Neural progenitor cell (in vitro differentiated cells): ENCODE data around the gene DLGAP4. TPM values are rescaled to one million over a fixed set of nuclear protein-coding genes. Genes with fewer than 3 reads are reported as not detected.

Experiments
- DNase-seq: peaks from one replicate; pipeline ENCODE4 v3.0.0-alpha.2; 2016; ENCODE audit warnings: low spot score
- H2AFZ ChIP-seq: fragments of 200-600 bp; sonication (generic); replicated peaks from 2 replicates; pipeline ENCODE4 v1.6.1; 2016; ENCODE audit warnings: antibody characterized with exemption
- H3F3A ChIP-seq: fragments of 200-600 bp; sonication (generic); 2 replicates; pipeline ENCODE4 v1.6.1; 2016; ENCODE audit warnings: antibody characterized with exemption, low read depth
- H3K27ac ChIP-seq: fragments of 200-600 bp; sonication (generic); 2 replicates; pipeline ENCODE4 v1.5.1; 2016; ENCODE audit warnings: mild to moderate bottlenecking
- H3K27me3 ChIP-seq: fragments of 200-600 bp; sonication (generic); 2 replicates; pipeline ENCODE4 v1.6.1; 2016; ENCODE audit warnings: mild to moderate bottlenecking, moderate library complexity
- H3K36me3 ChIP-seq: fragments of 200-600 bp; sonication (generic); 2 replicates; pipeline ENCODE4 v1.5.1; 2016
- H3K4me1 ChIP-seq: fragments of 200-600 bp; sonication (generic); 2 replicates; pipeline ENCODE4 v1.6.1; 2016; ENCODE audit warnings: mixed run types
- H3K4me2 ChIP-seq: fragments of 200-600 bp; sonication (generic); 2 replicates; pipeline ENCODE4 v1.6.1; 2016
- H3K4me3 ChIP-seq: fragments of 200-600 bp; sonication (generic); 2 replicates; pipeline ENCODE4 v1.5.1; 2016
- H3K79me2 ChIP-seq: fragments of 200-600 bp; sonication (generic); 2 replicates; pipeline ENCODE4 v1.6.1; 2016; ENCODE audit warnings: low read depth
- H3K9ac ChIP-seq: fragments of 200-600 bp; sonication (generic); 2 replicates; pipeline ENCODE4 v1.6.1; 2016
- H3K9me3 ChIP-seq: fragments of 200-600 bp; sonication (generic); 2 replicates; pipeline ENCODE4 v1.5.1; 2016; ENCODE audit warnings: low read depth
- H4K20me1 ChIP-seq: fragments of 200-600 bp; sonication (generic); 2 replicates; pipeline ENCODE4 v1.6.1; 2016; ENCODE audit warnings: low read depth
- H3K27ac Mint-ChIP-seq: 3 replicates; pipeline ENCODE4 v1.8.0; 2021; ENCODE audit warnings: mixed read lengths
- H3K27me3 Mint-ChIP-seq: 2 replicates; pipeline ENCODE4 v1.8.0; 2022; ENCODE audit warnings: low read depth, mild to moderate bottlenecking, inconsistent platforms, moderate library complexity, mixed read lengths; ENCODE audit not compliant: insufficient read depth
- H3K36me3 Mint-ChIP-seq: 3 replicates; pipeline ENCODE4 v1.8.0; 2021; ENCODE audit warnings: mixed read lengths
- H3K4me1 Mint-ChIP-seq: 3 replicates; pipeline ENCODE4 v1.8.0; 2021; ENCODE audit warnings: mixed read lengths
- H3K4me3 Mint-ChIP-seq: 3 replicates; pipeline ENCODE4 v1.8.0; 2021; ENCODE audit warnings: mild to moderate bottlenecking, moderate library complexity, mixed read lengths
- H3K9me3 Mint-ChIP-seq: 3 replicates; pipeline ENCODE4 v1.8.0; 2020; ENCODE audit warnings: mixed read lengths
- CTCF ChIP-seq: fragments of 200-600 bp; sonication (generic); IDR thresholded peaks from 2 replicates; pipeline ENCODE4 v1.5.1; 2017; ENCODE audit warnings: antibody characterized with exemption, mild to moderate bottlenecking
- EZH2 ChIP-seq: fragments of 200-600 bp; sonication (generic); IDR thresholded peaks from 2 replicates; pipeline ENCODE4 v1.6.1; 2017; ENCODE audit warnings: antibody characterized with exemption, mild to moderate bottlenecking, moderate library complexity
- EZH2phosphoT487 ChIP-seq: fragments of 200-600 bp; sonication (generic); IDR thresholded peaks from 2 replicates; pipeline ENCODE4 v1.6.1; 2017; ENCODE audit warnings: antibody characterized with exemption
- total RNA-seq: library from RNA; depleted of rRNA; stranded (reverse); fragments of >200 nt; gene quantifications from 2 replicates; pipeline ENCODE4 v1.2.3, GENCODE V29; 2015; ENCODE audit warnings: low replicate concordance

DLGAP4 gene
- total RNA-seq, 1 donor from 2014 or later: 21.7 TPM

- TF ChIP-seq EZH2 (no peak), EZH2phosphoT487 (no peak), CTCF (no peak)
- Mint-ChIP-seq H3K36me3 (no peaks in the 10 kb centered on the region), H3K4me3 (no peak overlapping the region), H3K9me3 (no peaks in the 10 kb centered on the region), H3K27ac (peak overlapping the region; percentile 84), H3K27me3 (no peaks in the 10 kb centered on the region), H3K4me1 (peaks cover 35% of the 10 kb centered on the region)
- no peak overlapping the region for H3K27ac ChIP-seq
- no peaks in the 10 kb centered on the region for H3K79me2 ChIP-seq
- no peaks in the 10 kb centered on the region for H4K20me1 ChIP-seq
- peaks cover 19% of the 10 kb centered on the region for H3K4me1 ChIP-seq
- no peaks in the 10 kb centered on the region for H3K27me3 ChIP-seq
- H3K36me3 ChIP-seq: no peaks in the 10 kb centered on the region
- H3K4me2 ChIP-seq: no peak overlapping the region
- DNase-seq: no peak
- H3K9me3 ChIP-seq: no peaks in the 10 kb centered on the region
- H2AFZ ChIP-seq: no peak overlapping the region
- no peaks in the 10 kb centered on the region for H3F3A ChIP-seq
- no peak overlapping the region for H3K9ac ChIP-seq
- H3K4me3 ChIP-seq: no peak overlapping the region
Measured at GRCh38 chr20:36269507-36269906, 36.6 kb upstream of the DLGAP4 start.

- Histone ChIP-seq H3K36me3 (no peaks in the 10 kb centered on the region), H3K9me3 (no peaks in the 10 kb centered on the region), H3K4me1 (peaks cover 19% of the 10 kb centered on the region), H3K27ac (no peak overlapping the region), H3K79me2 (no peaks in the 10 kb centered on the region), H3K9ac (no peak overlapping the region), H3K4me3 (no peak overlapping the region), H2AFZ (peak overlapping the region; percentile 3), H3K4me2 (no peak overlapping the region), H3K27me3 (no peaks in the 10 kb centered on the region), H4K20me1 (no peaks in the 10 kb centered on the region), H3F3A (no peaks in the 10 kb centered on the region)
- Mint-ChIP-seq H3K4me1 (peaks cover 46% of the 10 kb centered on the region), H3K27me3 (peaks cover 3% of the 10 kb centered on the region), H3K36me3 (no peaks in the 10 kb centered on the region), H3K27ac (peak overlapping the region; percentile 50), H3K9me3 (no peaks in the 10 kb centered on the region), H3K4me3 (no peak overlapping the region)
- DNase-seq: no peak
- TF ChIP-seq EZH2phosphoT487 (no peak), EZH2 (no peak), CTCF (no peak)
Measured at GRCh38 chr20:36270744-36271638, 35.1 kb upstream of the DLGAP4 start.

- Histone ChIP-seq H3K9ac (no peak overlapping the region), H2AFZ (peak overlapping the region; percentile 3), H3K36me3 (no peaks in the 10 kb centered on the region), H3F3A (no peaks in the 10 kb centered on the region), H4K20me1 (no peaks in the 10 kb centered on the region), H3K4me2 (no peak overlapping the region), H3K9me3 (no peaks in the 10 kb centered on the region), H3K79me2 (no peaks in the 10 kb centered on the region), H3K27ac (no peak overlapping the region), H3K4me1 (peaks cover 19% of the 10 kb centered on the region), H3K4me3 (no peak overlapping the region), H3K27me3 (no peaks in the 10 kb centered on the region)
- H3K9me3 Mint-ChIP-seq: no peaks in the 10 kb centered on the region
- peaks cover 3% of the 10 kb centered on the region for H3K27me3 Mint-ChIP-seq
- H3K27ac Mint-ChIP-seq: peak overlapping the region; percentile 32
- H3K4me1 Mint-ChIP-seq: peaks cover 46% of the 10 kb centered on the region
- peak overlapping the region; percentile 46 for H3K4me3 Mint-ChIP-seq
- H3K36me3 Mint-ChIP-seq: no peaks in the 10 kb centered on the region
- TF ChIP-seq EZH2: no peak
- TF ChIP-seq EZH2phosphoT487: no peak
- TF ChIP-seq CTCF: no peak
- DNase-seq: no peak
Measured at GRCh38 chr20:36271639-36272546, 34.2 kb upstream of the DLGAP4 start.
